K562 (cell line): ENCODE results near the gene TRIP6. TPM values are rescaled to one million over a fixed set of nuclear protein-coding genes. Genes with fewer than 3 reads are reported as not detected.
A peak's percentile ranks its signal among the peaks of the same experiment; 100 is the strongest.

Experiments
- ATF4 ChIP-seq: fragments of 450-650 bp; formaldehyde crosslinking; IDR thresholded peaks from 2 replicates; pipeline ENCODE4 v1.4.0; 2022; ENCODE audit warnings: mild to moderate bottlenecking, moderate library complexity
- BMI1 ChIP-seq: fragments of 150-350 bp; IDR thresholded peaks from 2 replicates; pipeline ENCODE4 v1.6.1; 2014; ENCODE audit warnings: low read length
- CREM ChIP-seq: IDR thresholded peaks from 2 replicates; pipeline ENCODE4 v1.6.1; 2014; ENCODE audit warnings: antibody characterized with exemption, low read depth
- CTBP1 ChIP-seq: fragments of 450-650 bp; IDR thresholded peaks from 2 replicates; pipeline ENCODE4 v1.6.1; 2016; ENCODE audit warnings: borderline replicate concordance
- DEAF1 ChIP-seq: fragments of 450-650 bp; formaldehyde crosslinking; IDR thresholded peaks from 2 replicates; pipeline ENCODE4 v1.4.0; 2020; ENCODE audit warnings: mild to moderate bottlenecking, moderate library complexity
- EGR1 ChIP-seq: fragments of 450-650 bp; conservative IDR thresholded peaks from 2 replicates; pipeline ENCODE4 v1.6.1; 2017; ENCODE audit warnings: mild to moderate bottlenecking
- EZH2 ChIP-seq: IDR thresholded peaks from 2 replicates; pipeline ENCODE4 v1.6.1; 2012; ENCODE audit warnings: low read depth, mild to moderate bottlenecking, inconsistent platforms, low read length, borderline replicate concordance
- FOXJ2 ChIP-seq: fragments of 200-800 bp; sonication (Bioruptor generic); IDR thresholded peaks from 2 replicates; pipeline ENCODE4 v1.6.1; 2016; ENCODE audit warnings: missing genetic modification characterization, missing compliant biosample characterization
- HLTF ChIP-seq: fragments of 450-650 bp; IDR thresholded peaks from 2 replicates; pipeline ENCODE4 v1.6.1; 2016
- MECOM ChIP-seq: fragments of 250-450 bp; sonication (Bioruptor Pico); IDR thresholded peaks from 2 replicates; pipeline ENCODE4 v1.8.0; 2022; ENCODE audit warnings: inconsistent platforms
- MIER1 ChIP-seq: fragments of 450-650 bp; IDR thresholded peaks from 2 replicates; pipeline ENCODE4 v1.6.1; 2016; ENCODE audit warnings: antibody characterized with exemption, mild to moderate bottlenecking, low read depth
- OTX1 ChIP-seq: fragments of 450-650 bp; formaldehyde crosslinking; IDR thresholded peaks from 2 replicates; pipeline ENCODE4 v1.4.0; 2022; ENCODE audit warnings: mild to moderate bottlenecking
- ZNF165 ChIP-seq: fragments of 250-450 bp; sonication (Bioruptor Pico); IDR thresholded peaks from 2 replicates; pipeline ENCODE4 v1.4.0; 2020; ENCODE audit warnings: borderline replicate concordance
- ZNF197 ChIP-seq: fragments of 200-800 bp; sonication (Bioruptor generic); IDR thresholded peaks from 2 replicates; pipeline ENCODE4 v1.6.1; 2016; ENCODE audit warnings: low read depth, missing genetic modification characterization, missing compliant biosample characterization
- ZNF347 ChIP-seq: fragments of 450-650 bp; formaldehyde crosslinking; IDR thresholded peaks from 2 replicates; pipeline ENCODE4 v1.4.0; 2020; ENCODE audit warnings: low read depth, mild to moderate bottlenecking, moderate library complexity
- ZNF589 ChIP-seq: fragments of 200-800 bp; sonication (Bioruptor generic); IDR thresholded peaks from 2 replicates; pipeline ENCODE4 v1.6.1; 2016; ENCODE audit warnings: low read depth, missing genetic modification characterization, missing compliant biosample characterization
- ZNF785 ChIP-seq: fragments of 250-450 bp; sonication (Bioruptor Pico); IDR thresholded peaks from 2 replicates; pipeline ENCODE4 v1.4.0; 2020; ENCODE audit warnings: mild to moderate bottlenecking
- polyA plus RNA-seq, 8 experiments: library from polyadenylated mRNA; depleted of rRNA in 4 of 8; stranded (reverse) in 5 of 8; unstranded in 3 of 8; fragments of >200 nt; fragmentation: Nextera tagmentation in 2 of 8; fragmentation: Illumina TruSeq in 1 of 8; extraction: Ambion mirVana in 2 of 8; extraction: Trizol in 1 of 8; gene quantifications; 2 replicates each; pipeline versions ENCODE4 v1.2.1 to v1.2.3, GENCODE V29; 2011 to 2014; ENCODE audit warnings: inconsistent platforms in 1 of 8, missing spikeins in 1 of 8
- total RNA-seq, 7 experiments: library from RNA; depleted of rRNA in 6 of 7; stranded (reverse); fragments of >200 nt in 6 of 7; fragmentation: Illumina TruSeq in 2 of 7; extraction: Trizol in 2 of 7; gene quantifications; 2 replicates each; pipeline versions ENCODE4 v1.2.1 to v1.2.3, GENCODE V29; 2011 to 2021; ENCODE audit warnings: low replicate concordance in 1 of 7
- TF ChIP-seq, protein P1 (sequence below): fragments of 250-450 bp; sonication (Bioruptor Pico); IDR thresholded peaks from 2 replicates; pipeline ENCODE4 v1.4.0; 2020; ENCODE audit warnings: mild to moderate bottlenecking, moderate library complexity, borderline replicate concordance
- TF ChIP-seq, protein P2 (sequence below): fragments of 250-450 bp; sonication (Bioruptor Pico); IDR thresholded peaks from 2 replicates; pipeline ENCODE4 v1.5.1; 2021; ENCODE audit warnings: mild to moderate bottlenecking
- TF ChIP-seq, protein P3 (sequence below): sonication (generic); formaldehyde crosslinking; IDR thresholded peaks from 2 replicates; pipeline ENCODE4 v1.8.1; 2023; ENCODE audit warnings: mild to moderate bottlenecking, missing genetic modification reagents

The TRIP6 gene
- total and polyA plus RNA-seq, 9 of the 15 experiments (the other 6 are each of a cell fraction or from before 2014, with no cell fraction given), result 5.9 to 141 (median 54.0) TPM

DNA sequence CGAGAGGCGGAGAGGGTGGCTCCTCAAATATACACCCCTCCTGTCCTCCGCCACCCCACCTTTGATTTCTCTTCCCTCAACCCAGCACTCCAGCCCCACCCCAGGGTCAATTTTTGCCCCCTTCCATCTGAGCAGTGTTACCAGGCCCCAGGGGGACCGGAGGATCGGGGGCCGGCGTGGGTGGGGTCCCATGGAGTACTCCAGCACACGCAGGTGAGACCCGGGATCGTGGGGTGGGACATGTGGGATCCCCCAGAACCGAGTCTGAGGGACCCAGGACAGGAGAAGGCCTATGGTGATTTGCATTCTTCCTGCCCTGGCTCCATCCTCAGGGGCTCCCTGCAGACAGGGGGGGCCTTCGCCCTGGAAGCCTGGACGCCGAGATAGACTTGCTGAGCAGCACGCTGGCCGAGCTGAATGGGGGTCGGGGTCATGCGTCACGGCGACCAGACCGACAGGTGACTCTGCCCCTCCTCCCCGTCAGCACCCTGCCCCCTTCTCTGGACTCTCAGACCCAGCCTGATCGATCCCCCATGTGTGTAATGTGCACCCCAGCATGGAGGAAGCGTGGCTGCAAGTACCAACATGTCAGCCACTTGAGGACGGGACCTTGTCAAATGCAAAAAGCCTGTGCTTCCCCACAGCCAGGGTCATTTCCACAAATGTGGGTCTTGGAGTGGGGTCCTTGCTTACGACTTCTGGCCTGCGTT is 744 bp downstream of the TRIP6 start (continued):
- TF ChIP-seq, protein P1, sequence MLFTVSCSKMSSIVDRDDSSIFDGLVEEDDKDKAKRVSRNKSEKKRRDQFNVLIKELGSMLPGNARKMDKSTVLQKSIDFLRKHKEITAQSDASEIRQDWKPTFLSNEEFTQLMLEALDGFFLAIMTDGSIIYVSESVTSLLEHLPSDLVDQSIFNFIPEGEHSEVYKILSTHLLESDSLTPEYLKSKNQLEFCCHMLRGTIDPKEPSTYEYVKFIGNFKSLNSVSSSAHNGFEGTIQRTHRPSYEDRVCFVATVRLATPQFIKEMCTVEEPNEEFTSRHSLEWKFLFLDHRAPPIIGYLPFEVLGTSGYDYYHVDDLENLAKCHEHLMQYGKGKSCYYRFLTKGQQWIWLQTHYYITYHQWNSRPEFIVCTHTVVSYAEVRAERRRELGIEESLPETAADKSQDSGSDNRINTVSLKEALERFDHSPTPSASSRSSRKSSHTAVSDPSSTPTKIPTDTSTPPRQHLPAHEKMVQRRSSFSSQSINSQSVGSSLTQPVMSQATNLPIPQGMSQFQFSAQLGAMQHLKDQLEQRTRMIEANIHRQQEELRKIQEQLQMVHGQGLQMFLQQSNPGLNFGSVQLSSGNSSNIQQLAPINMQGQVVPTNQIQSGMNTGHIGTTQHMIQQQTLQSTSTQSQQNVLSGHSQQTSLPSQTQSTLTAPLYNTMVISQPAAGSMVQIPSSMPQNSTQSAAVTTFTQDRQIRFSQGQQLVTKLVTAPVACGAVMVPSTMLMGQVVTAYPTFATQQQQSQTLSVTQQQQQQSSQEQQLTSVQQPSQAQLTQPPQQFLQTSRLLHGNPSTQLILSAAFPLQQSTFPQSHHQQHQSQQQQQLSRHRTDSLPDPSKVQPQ (CRISPR knock-in tag), result no peak
- 0 out of 2 replicates have a peak, but pooled peaks have one; percentile 8 for TF ChIP-seq ZNF197 (CRISPR knock-in tag)
- no peak for TF ChIP-seq ZNF785 (CRISPR knock-in tag)
- 0 out of 2 replicates have a peak, but pooled peaks have one; percentile 55 for TF ChIP-seq ZNF165 (CRISPR knock-in tag)
- no peak for TF ChIP-seq EZH2
- TF ChIP-seq ATF4 (CRISPR knock-in tag), result peak; percentile 34; the same call in 1 of the 2 replicates
- TF ChIP-seq MECOM (CRISPR knock-in tag), result no peak
- TF ChIP-seq, protein P2, sequence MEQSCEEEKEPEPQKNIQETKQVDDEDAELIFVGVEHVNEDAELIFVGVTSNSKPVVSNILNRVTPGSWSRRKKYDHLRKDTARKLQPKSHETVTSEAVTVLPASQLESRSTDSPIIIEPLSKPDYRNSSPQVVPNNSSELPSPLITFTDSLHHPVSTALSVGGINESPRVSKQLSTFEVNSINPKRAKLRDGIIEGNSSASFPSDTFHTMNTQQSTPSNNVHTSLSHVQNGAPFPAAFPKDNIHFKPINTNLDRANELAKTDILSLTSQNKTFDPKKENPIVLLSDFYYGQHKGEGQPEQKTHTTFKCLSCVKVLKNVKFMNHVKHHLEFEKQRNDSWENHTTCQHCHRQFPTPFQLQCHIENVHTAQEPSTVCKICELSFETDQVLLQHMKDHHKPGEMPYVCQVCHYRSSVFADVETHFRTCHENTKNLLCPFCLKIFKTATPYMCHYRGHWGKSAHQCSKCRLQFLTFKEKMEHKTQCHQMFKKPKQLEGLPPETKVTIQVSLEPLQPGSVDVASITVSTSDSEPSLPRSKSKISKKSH (CRISPR knock-in tag), result no peak
- no peak for TF ChIP-seq HLTF
- TF ChIP-seq DEAF1, result no peak
- peak; percentile 11; the same call in 1 of the 2 replicates for TF ChIP-seq CTBP1
- TF ChIP-seq OTX1 (CRISPR knock-in tag), result no peak; the same call in 1 of the 2 replicates
- TF ChIP-seq CREM, result peak; percentile 40
- no peak for TF ChIP-seq MIER1
- TF ChIP-seq FOXJ2 (tag), result no peak
- TF ChIP-seq, protein P3, sequence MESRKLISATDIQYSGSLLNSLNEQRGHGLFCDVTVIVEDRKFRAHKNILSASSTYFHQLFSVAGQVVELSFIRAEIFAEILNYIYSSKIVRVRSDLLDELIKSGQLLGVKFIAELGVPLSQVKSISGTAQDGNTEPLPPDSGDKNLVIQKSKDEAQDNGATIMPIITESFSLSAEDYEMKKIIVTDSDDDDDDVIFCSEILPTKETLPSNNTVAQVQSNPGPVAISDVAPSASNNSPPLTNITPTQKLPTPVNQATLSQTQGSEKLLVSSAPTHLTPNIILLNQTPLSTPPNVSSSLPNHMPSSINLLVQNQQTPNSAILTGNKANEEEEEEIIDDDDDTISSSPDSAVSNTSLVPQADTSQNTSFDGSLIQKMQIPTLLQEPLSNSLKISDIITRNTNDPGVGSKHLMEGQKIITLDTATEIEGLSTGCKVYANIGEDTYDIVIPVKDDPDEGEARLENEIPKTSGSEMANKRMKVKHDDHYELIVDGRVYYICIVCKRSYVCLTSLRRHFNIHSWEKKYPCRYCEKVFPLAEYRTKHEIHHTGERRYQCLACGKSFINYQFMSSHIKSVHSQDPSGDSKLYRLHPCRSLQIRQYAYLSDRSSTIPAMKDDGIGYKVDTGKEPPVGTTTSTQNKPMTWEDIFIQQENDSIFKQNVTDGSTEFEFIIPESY (CRISPR knock-in tag), result no peak
- no peak for TF ChIP-seq ZNF347 (CRISPR knock-in tag)
- TF ChIP-seq BMI1, result no peak
- TF ChIP-seq ZNF589, result no peak
- peak; percentile 24; the same call in 1 of the 2 replicates for TF ChIP-seq EGR1
